HepG2 (cell line): ENCODE measurements around the gene TSHZ2. TPM values are rescaled to one million over a fixed set of nuclear protein-coding genes. Genes with fewer than 3 reads are reported as not detected.

Experiments used
- ATAC-seq: fragments of 200-7000 bp; cut with Tn5 transposase; 3 replicates; pipeline ENCODE4 v1.9.1; 2020; ENCODE audit warnings: mild to moderate bottlenecking, moderate library complexity
- BruUV-seq: library from RNA; stranded (reverse); fragments of 400-500 nt; replicated peaks from 2 replicates; lab custom pipeline; 2021; lab: Mats Ljungman, UMichigan
- CTCF ChIA-PET: fragments of 300-600 bp; formaldehyde crosslinking; extraction: SDS; loops from one replicate; lab custom pipeline; 2021; ENCODE audit warnings: low total read pairs, inconsistent platforms, low intra/inter-chr PET ratio; lab: Yijun Ruan, JAX
- POLR2A ChIA-PET: fragments of 350-600 bp; sonication (Branson Sonifier 250); formaldehyde crosslinking; loops from one replicate; lab custom pipeline; 2020; ENCODE audit warnings: antibody characterized with exemption, inconsistent platforms; lab: Yijun Ruan, JAX
- DNase-seq: peaks from one replicate; pipeline ENCODE4 v3.0.0-alpha.2; 2015; ENCODE audit warnings: low spot score
- FAIRE-seq: peaks from 3 replicates; lab custom pipeline; 2011; peaks lifted over from hg19 to GRCh38; lab: Jason Lieb, UNC
- H2AFZ ChIP-seq: one replicate; pipeline ENCODE4 v1.6.1; 2011; ENCODE audit warnings: low read length, inconsistent platforms
- H3K27ac ChIP-seq: fragments of 300-600 bp; 3 replicates; pipeline ENCODE4 v1.8.0; 2011; ENCODE audit warnings: mixed run types, mild to moderate bottlenecking, mixed read lengths, low read length, inconsistent platforms; ENCODE audit not compliant: insufficient read depth; ENCODE audit errors: extremely low read length
- H3K27me3 ChIP-seq, 2 experiments: fragments of 200-600 bp in 1 of 2; 2 replicates in 1 of 2; 3 replicates in 1 of 2; pipeline versions ENCODE4 v1.6.0 to v1.8.0; 2011; ENCODE audit warnings: low read length in 2 of 2, mild to moderate bottlenecking in 2 of 2, moderate library complexity in 2 of 2, inconsistent platforms in 1 of 2; ENCODE audit not compliant: insufficient read depth in 2 of 2, control insufficient read depth in 1 of 2
- H3K36me3 ChIP-seq, 2 experiments: fragments of 200-600 bp in 1 of 2; replicated peaks in 1 of 2; 2 replicates in 1 of 2; 3 replicates in 1 of 2; pipeline versions ENCODE4 v1.5.1 to v1.8.0; 2011; ENCODE audit warnings: low read length in 2 of 2, inconsistent platforms in 1 of 2; ENCODE audit not compliant: insufficient read depth in 2 of 2, control insufficient read depth in 1 of 2
- H3K4me1 ChIP-seq: 2 replicates; pipeline ENCODE4 v1.5.1; 2012; ENCODE audit warnings: low read length, inconsistent platforms; ENCODE audit not compliant: insufficient read depth
- H3K4me2 ChIP-seq: 2 replicates; pipeline ENCODE4 v1.6.0; 2011; ENCODE audit warnings: low read depth, low read length, inconsistent platforms
- H3K4me3 ChIP-seq, 3 experiments: fragments of 200-600 bp in 1 of 3; sonication (generic), shearing (Covaris generic) in 1 of 3; replicated peaks in 1 of 3; 2 replicates each; pipeline ENCODE4 v1.5.1; 2011 to 2016; ENCODE audit warnings: low read length in 3 of 3, inconsistent platforms in 2 of 3, low read depth in 2 of 3, mild to moderate bottlenecking in 2 of 3, control low read depth in 1 of 3, mixed read lengths in 1 of 3; ENCODE audit not compliant: insufficient read depth in 1 of 3
- H3K79me2 ChIP-seq: one replicate; pipeline ENCODE4 v1.6.1; 2011; ENCODE audit warnings: low read length, inconsistent platforms; ENCODE audit not compliant: insufficient read depth
- H3K9ac ChIP-seq: 2 replicates; pipeline ENCODE4 v1.6.0; 2011; ENCODE audit warnings: mild to moderate bottlenecking, low read depth, low read length, inconsistent platforms; ENCODE audit not compliant: insufficient read depth
- H3K9me3 ChIP-seq: 2 replicates; pipeline ENCODE4 v1.5.1; 2012; ENCODE audit warnings: mild to moderate bottlenecking, low read length
- H4K20me1 ChIP-seq: 2 replicates; pipeline ENCODE4 v1.6.0; 2011; ENCODE audit warnings: inconsistent platforms, mild to moderate bottlenecking, low read length, moderate library complexity; ENCODE audit not compliant: insufficient read depth
- CBX2 ChIP-seq, 2 experiments: fragments of 200-600 bp in 1 of 2; sonication (generic); formaldehyde crosslinking in 1 of 2; IDR thresholded peaks; 2 replicates each; pipeline versions ENCODE4 v1.7.0 to v1.8.1; 2018 to 2022; ENCODE audit warnings: low read depth in 2 of 2, low read length in 1 of 2, mild to moderate bottlenecking in 1 of 2, missing genetic modification reagents in 1 of 2
- E2F2 ChIP-seq: sonication (generic); formaldehyde crosslinking; IDR thresholded peaks from 2 replicates; pipeline ENCODE4 v1.4.0; 2020; ENCODE audit warnings: missing genetic modification reagents, borderline replicate concordance
- ELF3 ChIP-seq: IDR thresholded peaks from 2 replicates; pipeline ENCODE4 v1.6.1; 2016; ENCODE audit warnings: missing genetic modification reagents, missing compliant biosample characterization
- GTF3A ChIP-seq: sonication (generic); formaldehyde crosslinking; conservative IDR thresholded peaks from 2 replicates; pipeline ENCODE4 v1.4.0; 2020; ENCODE audit warnings: mild to moderate bottlenecking, missing genetic modification reagents
- HOMEZ ChIP-seq: IDR thresholded peaks from 2 replicates; pipeline ENCODE4 v1.6.1; 2016; ENCODE audit warnings: low read depth
- JUN ChIP-seq: sonication (generic); formaldehyde crosslinking; IDR thresholded peaks from 2 replicates; pipeline ENCODE4 v1.4.0; 2020; ENCODE audit warnings: mild to moderate bottlenecking, missing genetic modification reagents
- KDM3A ChIP-seq: IDR thresholded peaks from 2 replicates; pipeline ENCODE4 v1.6.1; 2018; ENCODE audit warnings: low read depth, missing compliant biosample characterization
- MAFG ChIP-seq: sonication (generic); formaldehyde crosslinking; IDR thresholded peaks from 2 replicates; pipeline ENCODE4 v1.5.1; 2020; ENCODE audit warnings: mild to moderate bottlenecking, missing genetic modification reagents
- RFX1 ChIP-seq: fragments of 450-650 bp; IDR thresholded peaks from 2 replicates; pipeline ENCODE4 v1.6.1; 2017
- SKIL ChIP-seq: sonication (generic); formaldehyde crosslinking; IDR thresholded peaks from 2 replicates; pipeline ENCODE4 v1.8.0; 2022; ENCODE audit warnings: missing genetic modification reagents, mild to moderate bottlenecking, moderate library complexity, borderline replicate concordance
- SNAI1 ChIP-seq: sonication (generic); formaldehyde crosslinking; IDR thresholded peaks from 2 replicates; pipeline ENCODE4 v1.5.0; 2020; ENCODE audit warnings: mild to moderate bottlenecking, missing genetic modification reagents, borderline replicate concordance
- ZFP1 ChIP-seq: IDR thresholded peaks from 2 replicates; pipeline ENCODE4 v1.6.1; 2016
- ZNF207 ChIP-seq: fragments of 450-650 bp; IDR thresholded peaks from 2 replicates; pipeline ENCODE4 v1.6.1; 2016; ENCODE audit warnings: antibody characterized with exemption, borderline replicate concordance
- ZNF317 ChIP-seq: sonication (generic); formaldehyde crosslinking; IDR thresholded peaks from 2 replicates; pipeline ENCODE4 v1.5.0; 2020; ENCODE audit warnings: mild to moderate bottlenecking, missing genetic modification reagents
- ZNF550 ChIP-seq: sonication (generic); formaldehyde crosslinking; IDR thresholded peaks from 2 replicates; pipeline ENCODE4 v1.4.0; 2020; ENCODE audit warnings: mild to moderate bottlenecking, missing genetic modification reagents, borderline replicate concordance
- ZNF619 ChIP-seq: sonication (generic); formaldehyde crosslinking; IDR thresholded peaks from 2 replicates; pipeline ENCODE4 v1.4.0; 2020; ENCODE audit warnings: mild to moderate bottlenecking, missing genetic modification reagents
- ZNF781 ChIP-seq: sonication (generic); formaldehyde crosslinking; IDR thresholded peaks from 2 replicates; pipeline ENCODE4 v1.5.1; 2020; ENCODE audit warnings: borderline replicate concordance, mild to moderate bottlenecking, missing genetic modification reagents; ENCODE audit errors: not compliant biosample characterization
- ZSCAN20 ChIP-seq: sonication (generic); formaldehyde crosslinking; IDR thresholded peaks from 2 replicates; pipeline ENCODE4 v1.4.0; 2020; ENCODE audit warnings: missing genetic modification reagents, mild to moderate bottlenecking, borderline replicate concordance
- ZSCAN9 ChIP-seq: IDR thresholded peaks from 2 replicates; pipeline ENCODE4 v1.6.1; 2016; ENCODE audit warnings: borderline replicate concordance
- WGBS: methylation state at CpG from one replicate; pipeline ENCODE4 v1.1.6; 2017; ENCODE audit warnings: low lambda C conversion rate; 5-methylcytosine and 5-hydroxymethylcytosine counted together
- in situ Hi-C: cut with HindIII; loops from 2 replicates; pipeline ENCODE4 v1.10.0; 2017; ENCODE audit warnings: low pct_unique_long_range_greater_than_20kb; ENCODE audit not compliant: extremely low pct_ligation_motif_present
- intact Hi-C: fragments of 100-400 bp; cut with micrococcal nuclease; formaldehyde crosslinking; loops from one replicate; pipeline ENCODE4 v1.10.0; 2022; ENCODE audit not compliant: unreplicated experiment
- polyA plus RNA-seq, 8 experiments: library from polyadenylated mRNA; depleted of rRNA in 3 of 8; stranded (reverse) in 7 of 8; unstranded in 1 of 8; fragments of >200 nt; fragmentation: Illumina TruSeq in 4 of 8; extraction: Trizol in 4 of 8; gene quantifications; 2 replicates each; pipeline versions ENCODE4 v1.2.1 to v1.2.3, GENCODE V29; 2011 to 2016; ENCODE audit warnings: low read depth in 4 of 8, missing spikeins in 1 of 8, mixed read lengths in 1 of 8; ENCODE audit not compliant: insufficient read depth in 1 of 8
- total RNA-seq, 5 experiments: library from RNA; depleted of rRNA; stranded (reverse); fragments of >200 nt; fragmentation: Illumina TruSeq; extraction: Trizol; gene quantifications; 2 replicates each; pipeline ENCODE4 v1.2.3, GENCODE V29; 2016; ENCODE audit warnings: low read depth in 1 of 5

The TSHZ2 gene
- total and polyA plus RNA-seq, 2 of the 13 experiments (the other 11 are each of a cell fraction or from before 2014, with no cell fraction given) = 0.01 TPM; not detected in 1

GRCh38 chr20:53081916-53082863 lies 110.0 kb downstream of the TSHZ2 start:
- ATAC-seq (peak; percentile 67), FAIRE-seq (peak; percentile 78), DNase-seq (peak; percentile 95)
- Histone ChIP-seq H3K27ac (peak overlapping the region; percentile 85), H3K79me2 (no peaks in the 10 kb centered on the region), H3K4me3 (peak overlapping the region; percentile 36 to 51 (median 40); a peak in 4 of 6 replicates), H3K4me2 (peak overlapping the region; percentile 65), H3K9me3 (no peaks in the 10 kb centered on the region), H3K4me1 (peaks cover 77% of the 10 kb centered on the region), H3K36me3 (no peaks in the 10 kb centered on the region), H3K27me3 (no peaks in the 10 kb centered on the region), H2AFZ (peak overlapping the region; percentile 42), H4K20me1 (no peaks in the 10 kb centered on the region), H3K9ac (peak overlapping the region; percentile 68)
- BruUV-seq = TSS peak; percentile 94
- CTCF ChIA-PET = no interaction called here
- intact Hi-C loops (loop anchor here (2.0 kb wide), 2 partner anchors 109 to 157 kb away; partner anchors contain the start of gene TSHZ2), in situ Hi-C loops (loop anchor here (25.0 kb wide), 1 partner anchor 1130 kb away; the partner anchor contains the start of gene PFDN4)
- POLR2A ChIA-PET = interaction anchor here (0.6 to 2.9 kb wide), 7 partner anchors 10 to 1051 kb away, joined by 3 to 23 read pairs (median 6); no protein-coding TSS in a partner anchor
- 32% methylated on average over 10 of the region's 10 CpGs for WGBS
- TF ChIP-seq ZNF781 (CRISPR knock-in tag) (no peak), ZNF550 (no peak), MAFG (CRISPR knock-in tag) (no peak), JUN (CRISPR knock-in tag) (no peak; the same call in 1 of the 2 replicates), SNAI1 (CRISPR knock-in tag) (no peak), ZFP1 (CRISPR knock-in tag) (peak; percentile 25; the same call in 1 of the 2 replicates), SKIL (CRISPR knock-in tag) (peak; percentile 50; the same call in 1 of the 2 replicates), ZNF207 (no peak), ZNF619 (CRISPR knock-in tag) (no peak), ZNF317 (CRISPR knock-in tag) (no peak), ZSCAN9 (CRISPR knock-in tag) (peak; percentile 46; the same call in 1 of the 2 replicates), HOMEZ (peak; percentile 84), ZSCAN20 (CRISPR knock-in tag) (peak; percentile 43; the same call in 1 of the 2 replicates), GTF3A (CRISPR knock-in tag) (no peak), KDM3A (CRISPR knock-in tag) (peak; percentile 86; the same call in 1 of the 2 replicates), ELF3 (CRISPR knock-in tag) (peak; percentile 59; the same call in 1 of the 2 replicates), RFX1 (no peak), CBX2 (IDR thresholded peaks at IDR 0.05; ENCODE audit: low read depth, low read length) (no peak), CBX2 (CRISPR knock-in tag; IDR thresholded peaks at IDR 0.05; ENCODE audit: low read depth) (no peak), E2F2 (CRISPR knock-in tag) (no peak)
